ENCODE data around the gene SLC27A2. TPM values are rescaled to one million over a fixed set of nuclear protein-coding genes. Genes with fewer than 3 reads are reported as not detected.

SLC27A2 gene
- total RNA-seq, 2 experiments from 2014 or later = 28.6 to 29.2 TPM

GRCh38 chr15:50227076-50227475 is 45.1 kb downstream of the SLC27A2 start:
- POLR2A ChIA-PET = no interaction called here
- CTCF ChIA-PET = interaction anchor here (1.7 kb wide), 1 partner anchor 14 kb away, joined by 4 read pairs; no protein-coding TSS in a partner anchor

DNA sequence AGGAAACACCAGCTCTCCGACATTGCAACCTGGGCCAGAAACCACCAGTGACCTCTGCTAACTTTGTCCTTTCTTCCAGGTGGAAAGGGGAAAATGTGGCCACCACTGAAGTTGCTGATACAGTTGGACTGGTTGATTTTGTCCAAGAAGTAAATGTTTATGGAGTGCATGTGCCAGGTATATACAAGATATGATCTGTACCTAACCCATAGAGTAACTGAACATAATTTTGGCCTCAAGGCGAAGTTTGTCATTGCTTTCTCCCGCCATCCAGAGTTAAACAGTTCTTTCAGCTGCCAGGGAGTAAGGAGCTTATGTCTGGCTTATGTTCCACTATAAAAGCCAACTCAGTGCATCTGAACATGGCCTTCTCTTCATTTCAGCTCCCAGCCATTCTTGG is 46.9 kb downstream of the SLC27A2 start:
- CTCF ChIA-PET = interaction anchor here (0.7 kb wide), 1 partner anchor 1143 kb away, joined by 4 read pairs; no protein-coding TSS in a partner anchor

DNA sequence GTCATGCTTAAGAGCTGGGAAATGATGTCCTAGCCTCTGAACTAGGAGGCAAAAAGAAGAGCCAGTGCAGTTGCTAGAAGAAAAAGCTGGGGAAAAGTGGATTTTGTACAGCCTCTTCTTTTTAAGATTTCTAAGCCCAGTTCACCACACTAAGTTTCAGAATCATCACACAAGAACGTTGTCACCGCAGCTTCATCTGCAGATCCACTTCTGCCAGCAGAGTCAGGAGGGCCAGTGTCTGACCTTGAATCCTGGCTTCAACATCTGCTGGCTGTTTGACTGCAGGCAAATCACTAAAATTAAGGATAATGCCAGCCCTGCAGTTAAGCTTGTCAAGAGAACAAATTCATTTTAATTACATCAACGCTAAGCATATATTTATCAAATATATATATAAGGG is 47.3 kb downstream of the SLC27A2 start:
- CTCF ChIA-PET = no interaction called here
- POLR2A ChIA-PET = interaction anchor here (0.6 kb wide), 1 partner anchor 150 kb away, joined by 4 read pairs; no protein-coding TSS in a partner anchor

More for the DNA sequence above, 46.9 kb downstream of the SLC27A2 start:
- POLR2A ChIA-PET = interaction anchor here (0.6 kb wide), 1 partner anchor 151 kb away, joined by 4 read pairs; no protein-coding TSS in a partner anchor

GRCh38 chr15:50231761-50232160 is 49.8 kb downstream of the SLC27A2 start:
- POLR2A ChIA-PET = no interaction called here

GRCh38 chr15:50232791-50233190 is 50.8 kb downstream of the SLC27A2 start:
- CTCF ChIA-PET = interaction anchor here (0.6 kb wide), 1 partner anchor 41 kb away, joined by 4 read pairs; no protein-coding TSS in a partner anchor

More at GRCh38 chr15:50231761-50232160, 49.8 kb downstream of the SLC27A2 start:
- CTCF ChIA-PET = interaction anchor here (0.7 kb wide), 1 partner anchor 274 kb away, joined by 4 read pairs; no protein-coding TSS in a partner anchor

DNA sequence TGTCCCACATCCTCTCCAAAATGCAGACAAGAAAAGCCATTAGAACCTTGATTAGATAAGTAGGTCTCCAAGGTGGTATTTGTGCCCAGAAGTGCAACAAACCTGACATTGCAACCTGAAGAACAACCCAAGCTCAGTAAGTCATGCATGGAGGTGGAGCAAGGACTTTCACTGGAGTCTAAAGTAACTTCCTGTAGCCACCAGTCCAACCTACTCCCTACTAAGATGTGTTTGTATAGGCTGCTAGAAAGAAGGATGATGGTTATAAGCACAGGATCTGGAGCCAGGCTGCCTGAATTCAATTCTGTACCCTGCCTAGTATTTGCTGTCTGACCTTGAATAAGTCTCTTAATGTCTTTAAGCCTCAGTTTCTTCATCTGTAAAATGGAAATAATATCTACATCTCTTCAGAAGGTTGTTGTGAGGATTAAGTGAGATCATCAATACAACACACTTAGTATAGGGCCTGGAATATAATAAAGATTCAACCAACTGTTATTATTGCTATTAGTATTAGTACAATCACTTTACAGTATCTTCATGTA is 51.3 kb downstream of the SLC27A2 start:
- ChIA-PET POLR2A (no interaction called here), CTCF (interaction anchor here (0.6 kb wide), 1 partner anchor 42 kb away, joined by 4 read pairs; no protein-coding TSS in a partner anchor)

More at GRCh38 chr15:50232791-50233190, 50.8 kb downstream of the SLC27A2 start:
- POLR2A ChIA-PET = no interaction called here

GRCh38 chr15:50234764-50235163 is 52.8 kb downstream of the SLC27A2 start:
- ChIA-PET POLR2A (no interaction called here), CTCF (no interaction called here)

- CTCF ChIA-PET = no interaction called here
- POLR2A ChIA-PET = no interaction called here
These were observed 53.8 kb downstream of the SLC27A2 start for GRCh38 chr15:50235794-50236193.

DNA sequence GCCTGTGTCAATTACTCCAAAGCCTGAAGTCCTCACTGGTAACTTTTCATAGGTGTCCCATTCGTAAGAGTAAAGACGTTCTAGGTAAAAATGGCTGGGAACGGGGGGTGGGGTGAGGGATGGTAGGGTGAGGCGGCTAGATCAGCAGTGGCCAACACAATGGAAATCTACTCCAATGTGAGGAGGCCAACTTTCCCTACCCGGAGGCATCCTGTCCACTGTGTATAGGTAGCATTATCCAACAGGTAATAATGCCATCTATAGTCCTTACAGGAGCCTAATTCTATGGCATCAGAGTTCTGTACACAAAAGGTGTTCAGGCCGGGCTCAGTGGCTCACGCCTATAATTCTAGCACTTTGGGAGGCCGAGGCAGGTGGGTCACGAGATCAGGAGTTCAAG is 54.4 kb downstream of the SLC27A2 start:
- ChIA-PET POLR2A (no interaction called here), CTCF (no interaction called here)

DNA sequence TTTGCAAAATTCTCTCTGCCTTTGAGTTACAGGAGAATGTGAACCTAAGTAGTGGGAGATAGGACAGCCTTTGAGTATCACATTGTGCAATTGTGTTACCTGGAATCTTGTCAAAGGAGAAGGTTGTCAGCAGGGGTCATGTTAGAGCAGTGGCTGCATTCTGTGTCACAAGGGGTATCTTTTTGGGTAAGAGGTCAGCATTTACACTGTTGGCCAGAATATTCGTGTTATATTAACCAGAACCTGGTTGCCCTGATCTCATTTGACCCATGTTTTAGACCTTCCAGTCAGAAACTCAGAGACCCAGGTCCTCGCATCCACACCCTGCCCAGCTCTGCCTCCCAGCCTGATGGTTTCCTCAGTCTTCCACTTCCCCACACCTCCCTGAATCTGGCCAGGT is 56.3 kb downstream of the SLC27A2 start:
- ChIA-PET POLR2A (no interaction called here), CTCF (no interaction called here)

DNA sequence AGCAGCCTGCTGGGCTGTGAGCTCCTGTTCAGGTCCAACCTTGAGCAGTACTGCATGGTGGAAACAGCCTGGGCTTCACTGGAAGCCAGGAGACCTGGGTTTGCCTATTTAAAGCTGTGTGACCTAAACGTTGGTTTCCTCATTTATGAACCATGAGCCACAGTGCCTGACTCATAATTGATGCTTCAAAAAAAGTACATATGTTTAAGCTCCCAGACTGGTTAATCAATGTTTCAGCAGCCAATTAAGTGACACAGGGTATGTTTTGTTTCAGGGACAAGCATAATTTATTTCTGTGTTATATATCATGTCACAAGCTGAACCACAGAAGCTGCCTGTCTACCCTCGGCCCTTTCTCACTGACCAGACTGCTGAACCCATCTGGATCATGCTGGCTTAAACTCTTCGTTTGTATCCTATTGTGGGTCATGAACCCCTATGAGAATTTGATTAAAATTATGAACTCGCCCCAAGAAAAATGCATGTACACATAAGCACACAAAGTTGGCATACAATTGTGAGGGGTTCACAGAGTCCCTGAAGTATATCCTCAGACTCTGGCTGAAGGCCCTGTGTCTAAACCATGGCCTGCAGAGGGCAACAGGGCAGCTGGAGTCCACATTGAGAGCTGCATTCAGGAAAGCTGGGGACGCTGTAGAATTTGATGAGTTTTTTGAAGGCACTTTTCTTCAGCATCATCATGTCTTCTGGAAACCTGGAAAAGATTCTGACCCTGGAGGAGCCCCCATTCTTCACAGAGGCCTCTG is 59.9 kb downstream of the SLC27A2 start:
- CTCF ChIA-PET = interaction anchor here (1.2 to 1.8 kb wide), 2 partner anchors 20 to 74 kb away, joined by 3 to 4 read pairs; no protein-coding TSS in a partner anchor
- POLR2A ChIA-PET = interaction anchor here (0.6 kb wide), 1 partner anchor 114 kb away, joined by 3 read pairs; no protein-coding TSS in a partner anchor

GRCh38 chr15:50244153-50244552 is 62.2 kb downstream of the SLC27A2 start:
- ChIA-PET CTCF (interaction anchor here (0.6 kb wide), 1 partner anchor 111 kb away, joined by 3 read pairs; the partner anchor contains the start of gene GABPB1), POLR2A (no interaction called here)

DNA sequence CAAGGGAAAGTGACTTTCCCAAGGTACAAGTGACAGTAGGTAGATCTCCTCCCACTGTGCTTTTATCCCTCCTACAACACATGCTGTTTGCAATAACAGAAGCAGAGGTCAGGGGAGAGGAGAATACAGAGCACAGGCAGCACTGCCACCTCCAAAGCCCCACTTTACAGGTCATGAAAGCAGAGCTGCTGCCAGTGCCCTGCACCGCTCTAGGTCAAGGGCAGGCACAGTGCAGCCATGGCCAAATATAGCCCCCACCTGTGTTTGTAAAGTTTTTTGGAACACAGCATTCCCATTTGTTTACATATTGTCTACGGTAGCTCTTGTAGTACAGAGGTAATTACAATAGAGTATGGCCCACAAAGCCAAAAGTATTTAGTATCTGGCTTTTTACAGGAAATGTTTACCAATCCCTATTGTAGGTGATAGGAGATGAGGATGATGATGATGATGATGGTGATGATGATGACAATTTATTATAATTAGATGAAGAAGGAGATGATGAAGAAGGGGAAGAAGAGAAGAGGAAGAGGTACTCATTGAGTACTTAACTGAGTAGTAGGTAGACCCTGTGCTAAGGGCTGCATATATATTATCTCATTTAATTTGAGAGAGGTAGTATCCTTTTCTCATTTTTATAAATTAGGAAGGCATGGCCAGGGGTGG is 63.1 kb downstream of the SLC27A2 start:
- CTCF ChIA-PET = no interaction called here
- POLR2A ChIA-PET = no interaction called here

- ChIA-PET CTCF (interaction anchor here (0.7 to 1.1 kb wide), 2 partner anchors 14 to 100 kb away, joined by 3 read pairs; no protein-coding TSS in a partner anchor), POLR2A (no interaction called here)
These were observed 64.6 kb downstream of the SLC27A2 start for GRCh38 chr15:50246631-50247030.

- ChIA-PET POLR2A (interaction anchor here (0.8 to 2.7 kb wide), 4 partner anchors 11 to 71 kb away, joined by 3 to 13 read pairs (median 6); no protein-coding TSS in a partner anchor), CTCF (interaction anchor here (0.9 to 1.9 kb wide), 3 partner anchors 14 to 66 kb away, joined by 3 to 8 read pairs (median 3); partner anchors contain the start of gene SLC27A2)
These were observed 66.0 kb downstream of the SLC27A2 start for GRCh38 chr15:50247819-50248655.

DNA sequence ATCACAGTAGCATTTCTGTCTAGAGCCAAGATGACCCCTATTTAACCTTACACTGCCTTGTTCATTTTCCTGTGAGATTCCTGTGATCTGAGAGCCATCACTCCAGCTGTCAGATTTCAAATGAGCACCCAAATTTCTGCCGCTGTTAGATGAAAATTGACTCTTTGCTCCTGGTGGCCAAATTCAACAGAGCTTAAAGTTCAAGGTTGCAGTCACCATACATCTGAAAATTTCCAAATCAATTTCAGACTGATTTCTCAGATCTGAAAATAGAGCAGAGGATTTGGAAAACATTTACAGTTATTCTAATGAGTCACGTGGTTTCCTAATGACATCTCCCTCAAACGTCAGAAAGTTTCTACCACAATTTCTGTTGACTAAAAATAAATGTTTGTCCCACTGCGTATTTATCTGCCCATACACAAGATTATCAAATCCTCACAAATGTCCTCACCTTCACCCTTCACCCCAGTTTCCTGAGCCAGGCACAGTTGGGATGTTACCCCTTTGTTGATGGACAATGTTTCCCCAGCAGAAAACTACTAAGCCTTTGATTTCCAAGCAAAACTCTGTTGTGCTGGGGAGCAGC is 67.1 kb downstream of the SLC27A2 start:
- ChIA-PET CTCF (interaction anchor here (0.7 to 2.6 kb wide), 5 partner anchors 10 to 140 kb away, joined by 3 to 10 read pairs (median 3); partner anchors contain the start of gene SLC27A2), POLR2A (interaction anchor here (1.7 to 2.7 kb wide), 2 partner anchors 10 to 14 kb away, joined by 10 to 13 read pairs; no protein-coding TSS in a partner anchor)

DNA sequence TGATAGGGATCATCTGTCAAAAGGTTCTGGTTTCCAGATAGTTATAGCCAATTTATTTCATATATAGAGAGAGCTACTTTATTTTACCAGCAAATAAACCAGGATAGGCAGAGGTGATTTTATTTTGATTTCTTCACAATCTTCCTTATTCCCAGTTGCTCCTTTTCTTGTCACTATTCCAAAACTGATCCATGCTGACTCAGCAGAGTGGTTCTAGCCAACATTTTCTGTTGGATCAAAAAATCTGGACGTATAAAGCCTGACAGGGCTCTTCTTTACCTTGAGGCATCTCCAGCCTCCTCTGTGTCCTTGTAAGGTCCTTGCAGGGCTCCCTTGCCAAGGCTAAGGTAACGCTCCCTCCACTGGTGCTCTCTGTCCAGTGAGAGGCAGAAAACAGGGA is 67.7 kb downstream of the SLC27A2 start:
- ChIA-PET POLR2A (interaction anchor here (1.7 to 2.7 kb wide), 2 partner anchors 10 to 13 kb away, joined by 10 to 13 read pairs; no protein-coding TSS in a partner anchor), CTCF (interaction anchor here (0.9 to 2.6 kb wide), 2 partner anchors 11 to 13 kb away, joined by 3 to 10 read pairs; no protein-coding TSS in a partner anchor)

- ChIA-PET CTCF (interaction anchor here (2.6 kb wide), 1 partner anchor 10 kb away, joined by 10 read pairs; no protein-coding TSS in a partner anchor), POLR2A (no interaction called here)
These were observed 68.9 kb downstream of the SLC27A2 start for GRCh38 chr15:50250760-50251394.

Data from activated CD8-positive, alpha-beta memory T cell treated with anti-CD3 and anti-CD28 coated beads for 36 hours (primary cell).